H1 (cell line): ENCODE data around the gene ARFRP1. TPM values are rescaled to one million over a fixed set of nuclear protein-coding genes. Genes with fewer than 3 reads are reported as not detected.

Source experiments
- CTCF ChIA-PET: fragments of 300-600 bp; sonication (Branson Sonifier 250); formaldehyde crosslinking; loops from one replicate; lab custom pipeline; 2021; ENCODE audit not compliant: partially characterized antibody; lab: Charles Lee
- POLR2A ChIA-PET: fragments of 300-600 bp; sonication (Branson Sonifier 250); formaldehyde crosslinking; loops from one replicate; lab custom pipeline; 2021; ENCODE audit warnings: inconsistent platforms; ENCODE audit not compliant: partially characterized antibody; lab: Charles Lee
- DNase-seq, 2 experiments: peaks; one replicate each; pipeline versions ENCODE4 v3.0.0 to v3.0.0-alpha.2; 2010 to 2022; ENCODE audit warnings: low spot score in 2 of 2, low read depth in 1 of 2, mixed read lengths in 1 of 2
- FAIRE-seq: peaks from 2 replicates; lab custom pipeline; 2011; peaks lifted over from hg19 to GRCh38; lab: Jason Lieb, UNC
- H2AFZ ChIP-seq: 2 replicates; pipeline ENCODE4 v1.8.1; 2012; ENCODE audit warnings: low read length, inconsistent platforms
- H2AK5ac ChIP-seq: 2 replicates; pipeline ENCODE4 v1.6.1; 2013; ENCODE audit warnings: low read depth, low read length
- H2BK120ac ChIP-seq: replicated peaks from 2 replicates; pipeline ENCODE3; 2013; ENCODE audit warnings: low read depth, low read length, inconsistent platforms
- H2BK12ac ChIP-seq: 2 replicates; pipeline ENCODE4 v1.6.1; 2013; ENCODE audit warnings: low read depth, low read length
- H2BK15ac ChIP-seq: 2 replicates; pipeline ENCODE4 v1.6.1; 2013; ENCODE audit warnings: low read length
- H2BK20ac ChIP-seq: 2 replicates; pipeline ENCODE4 v1.6.1; 2013; ENCODE audit warnings: low read length
- H2BK5ac ChIP-seq: 2 replicates; pipeline ENCODE4 v1.6.1; 2013; ENCODE audit warnings: low read depth, low read length
- H3K14ac ChIP-seq: 2 replicates; pipeline ENCODE4 v1.6.1; 2013; ENCODE audit warnings: inconsistent platforms; ENCODE audit not compliant: insufficient read length
- H3K18ac ChIP-seq: 2 replicates; pipeline ENCODE4 v1.6.1; 2013; ENCODE audit warnings: low read length; ENCODE audit errors: extremely low read depth
- H3K23ac ChIP-seq: 2 replicates; pipeline ENCODE4 v1.6.1; 2013; ENCODE audit warnings: inconsistent platforms; ENCODE audit not compliant: insufficient read length
- H3K23me2 ChIP-seq: 2 replicates; pipeline ENCODE4 v1.6.1; 2013; ENCODE audit warnings: low read depth, low read length
- H3K27ac ChIP-seq: 2 replicates; pipeline ENCODE4 v1.6.1; 2011; ENCODE audit warnings: low read depth, low read length, inconsistent platforms
- H3K27me3 ChIP-seq, 4 experiments: replicated peaks in 1 of 4; 1 replicate in 1 of 4; 2 replicates in 3 of 4; pipeline versions ENCODE4 v1.6.1 to v1.8.1; 2011 to 2013; ENCODE audit warnings: low read length in 3 of 4, mild to moderate bottlenecking in 3 of 4, inconsistent platforms in 2 of 4, mixed read lengths in 2 of 4, moderate library complexity in 1 of 4; ENCODE audit not compliant: control insufficient read depth in 3 of 4, insufficient read depth in 3 of 4; ENCODE audit errors: extremely low read depth in 1 of 4
- H3K36me3 ChIP-seq, 4 experiments: 2 replicates each; pipeline versions ENCODE4 v1.6.1 to v1.8.1; 2011 to 2013; ENCODE audit warnings: mild to moderate bottlenecking in 4 of 4, low read length in 3 of 4, moderate library complexity in 2 of 4, control low read depth in 1 of 4, inconsistent platforms in 1 of 4; ENCODE audit not compliant: insufficient read depth in 4 of 4, control insufficient read depth in 2 of 4
- H3K4ac ChIP-seq: replicated peaks from 2 replicates; pipeline ENCODE3; 2013; ENCODE audit warnings: low read length, low read depth, mixed read lengths, inconsistent platforms; ENCODE audit not compliant: insufficient read length
- H3K4me1 ChIP-seq, 4 experiments: replicated peaks in 1 of 4; 1 replicate in 1 of 4; 2 replicates in 3 of 4; pipeline versions ENCODE4 v1.6.1 to v1.8.1; 2011 to 2013; ENCODE audit warnings: low read length in 3 of 4, inconsistent platforms in 2 of 4, mixed read lengths in 1 of 4; ENCODE audit not compliant: insufficient read depth in 4 of 4, control insufficient read depth in 3 of 4
- H3K4me2 ChIP-seq, 2 experiments: 2 replicates each; pipeline versions ENCODE4 v1.6.1 to v1.8.1; 2011 to 2013; ENCODE audit warnings: low read depth in 2 of 2, low read length in 2 of 2, control low read depth in 1 of 2, inconsistent platforms in 1 of 2, mild to moderate bottlenecking in 1 of 2; ENCODE audit not compliant: insufficient read depth in 1 of 2
- H3K4me3 ChIP-seq, 4 experiments: fragments of 200-600, 300-600 bp in 1 of 4; sonication (generic), shearing (Covaris generic), sonication (Bioruptor Twin) in 1 of 4; 2 replicates each; pipeline versions ENCODE4 v1.5.1 to v1.8.1; 2011 to 2016; ENCODE audit warnings: low read length in 4 of 4, low read depth in 3 of 4, control low read depth in 2 of 4, inconsistent platforms in 2 of 4, mild to moderate bottlenecking in 2 of 4, mixed read lengths in 1 of 4, moderate library complexity in 1 of 4; ENCODE audit not compliant: insufficient read depth in 2 of 4; ENCODE audit errors: extremely low read depth in 1 of 4
- H3K56ac ChIP-seq: replicated peaks from 2 replicates; pipeline ENCODE3; 2013; ENCODE audit warnings: low read depth, mild to moderate bottlenecking, mixed read lengths, low read length, inconsistent platforms; ENCODE audit not compliant: insufficient read length
- H3K79me1 ChIP-seq: 2 replicates; pipeline ENCODE4 v1.6.1; 2013; ENCODE audit warnings: low read depth, low read length, control low read depth
- H3K79me2 ChIP-seq, 2 experiments: 2 replicates each; pipeline versions ENCODE4 v1.6.1 to v1.8.1; 2012 to 2013; ENCODE audit warnings: low read length in 2 of 2, mild to moderate bottlenecking in 2 of 2, inconsistent platforms in 1 of 2; ENCODE audit not compliant: insufficient read depth in 2 of 2, control insufficient read depth in 1 of 2
- H3K9ac ChIP-seq, 4 experiments: replicated peaks in 1 of 4; 1 replicate in 1 of 4; 2 replicates in 3 of 4; pipeline versions ENCODE4 v1.6.1 to v1.8.1; 2011 to 2013; ENCODE audit warnings: low read depth in 3 of 4, low read length in 3 of 4, control low read depth in 2 of 4, mild to moderate bottlenecking in 2 of 4, moderate library complexity in 2 of 4, inconsistent platforms in 1 of 4; ENCODE audit errors: extremely low read depth in 1 of 4
- H3K9me3 ChIP-seq, 2 experiments: 2 replicates each; pipeline versions ENCODE4 v1.6.1 to v1.8.1; 2012 to 2013; ENCODE audit warnings: mild to moderate bottlenecking in 2 of 2, moderate library complexity in 2 of 2, control low read depth in 1 of 2, inconsistent platforms in 1 of 2, low read depth in 1 of 2, low read length in 1 of 2, mixed read lengths in 1 of 2; ENCODE audit not compliant: insufficient read depth in 2 of 2
- H4K20me1 ChIP-seq, 2 experiments: replicated peaks in 1 of 2; 2 replicates each; pipeline versions ENCODE3 to v1.8.1; 2011 to 2013; ENCODE audit warnings: inconsistent platforms in 2 of 2, low read length in 2 of 2, mild to moderate bottlenecking in 1 of 2; ENCODE audit not compliant: insufficient read depth in 2 of 2, control insufficient read depth in 1 of 2
- H4K5ac ChIP-seq: 2 replicates; pipeline ENCODE4 v1.6.1; 2013; ENCODE audit warnings: low read length, low read depth, mixed read lengths, inconsistent platforms; ENCODE audit not compliant: insufficient read length
- H4K8ac ChIP-seq: 2 replicates; pipeline ENCODE4 v1.8.0; 2013; ENCODE audit warnings: mild to moderate bottlenecking, moderate library complexity, low read length, inconsistent platforms; ENCODE audit not compliant: insufficient read depth; ENCODE audit errors: extremely low read depth
- H4K91ac ChIP-seq: replicated peaks from 2 replicates; pipeline ENCODE3; 2013; ENCODE audit warnings: low read length, mixed read lengths, inconsistent platforms; ENCODE audit not compliant: insufficient read length
- ATF2 ChIP-seq: IDR thresholded peaks from 2 replicates; pipeline ENCODE4 v1.6.1; 2012; ENCODE audit warnings: low read length, inconsistent platforms
- BRCA1 ChIP-seq: IDR thresholded peaks from 2 replicates; pipeline ENCODE4 v1.6.1; 2012; ENCODE audit warnings: low read depth, low read length, improper control_type of control experiment
- CBX8 ChIP-seq: fragments of 300-800, 300-1000 bp; sonication (generic); IDR thresholded peaks from 2 replicates; pipeline ENCODE4 v1.7.1; 2016; ENCODE audit warnings: low read depth, low read length, borderline replicate concordance
- CHD1 ChIP-seq: IDR thresholded peaks from 2 replicates; pipeline ENCODE4 v1.6.1; 2012; ENCODE audit warnings: low read depth, low read length, improper control_type of control experiment
- JUN ChIP-seq: IDR thresholded peaks from 2 replicates; pipeline ENCODE4 v1.6.1; 2011; ENCODE audit warnings: low read depth, mild to moderate bottlenecking, improper control_type of control experiment, low read length
- KDM4A ChIP-seq: IDR thresholded peaks from one replicate; pipeline ENCODE4 v1.7.1; 2012; ENCODE audit warnings: low read depth, mild to moderate bottlenecking, moderate library complexity, low read length, inconsistent platforms; ENCODE audit not compliant: severe bottlenecking
- POLR2AphosphoS5 ChIP-seq: IDR thresholded peaks from 2 replicates; pipeline ENCODE4 v1.6.1; 2011; ENCODE audit warnings: low read depth, low read length
- RNF2 ChIP-seq: fragments of 200-900, 300-1000 bp; sonication (generic); IDR thresholded peaks from 2 replicates; pipeline ENCODE4 v1.7.1; 2016; ENCODE audit warnings: borderline replicate concordance, low read depth, mild to moderate bottlenecking, antibody characterized with exemption, low read length; ENCODE audit not compliant: poor library complexity, severe bottlenecking; ENCODE audit errors: missing control alignments
- SIN3A ChIP-seq, 2 experiments: IDR thresholded peaks in 1 of 2; conservative IDR thresholded peaks in 1 of 2; 2 replicates each; pipeline ENCODE4 v1.6.1; 2011 to 2012; ENCODE audit warnings: low read length in 2 of 2, improper control_type of control experiment in 1 of 2, low read depth in 1 of 2, mild to moderate bottlenecking in 1 of 2
- SP1 ChIP-seq: IDR thresholded peaks from 2 replicates; pipeline ENCODE4 v1.6.1; 2011; ENCODE audit warnings: low read depth, low read length
- YY1 ChIP-seq: IDR thresholded peaks from 2 replicates; pipeline ENCODE4 v1.6.1; 2011; ENCODE audit warnings: low read depth, mild to moderate bottlenecking, low read length
- WGBS, 2 experiments: shearing (Covaris generic) in 1 of 2; methylation state at CpG; one replicate each; pipeline versions ENCODE4 v1.1.6 to v1.1.7; 2013 to 2015; ENCODE audit warnings: low lambda C conversion rate in 2 of 2, mixed read lengths in 2 of 2, inconsistent platforms in 1 of 2, low coverage in 1 of 2, missing lambda C conversion rate in 1 of 2; ENCODE audit not compliant: insufficient replicate concordance in 2 of 2, insufficient coverage in 1 of 2, insufficient read length in 1 of 2; ENCODE audit errors: extremely low coverage in 1 of 2, missing lambda C conversion rate in 1 of 2; 5-methylcytosine and 5-hydroxymethylcytosine counted together
- polyA plus RNA-seq, 7 experiments: library from polyadenylated mRNA; depleted of rRNA in 3 of 7; stranded (reverse) in 5 of 7; unstranded in 2 of 7; fragments of >200 nt in 5 of 7; fragments of 200-250 nt in 2 of 7; gene quantifications; 1 replicate in 5 of 7; 2 replicates in 1 of 7; 4 replicates in 1 of 7; pipeline versions ENCODE4 v1.2.1 to v1.2.3, GENCODE V29; 2011 to 2013; ENCODE audit warnings: missing spikeins in 2 of 7, mixed read lengths in 2 of 7
- total RNA-seq: library from RNA; stranded (reverse); fragmentation: NEBNext Ultra II Directional; extraction: Animal tissue kit (Norgen Biotek cat#: 25700); gene quantifications from 2 replicates; pipeline ENCODE4 v1.2.1, GENCODE V29; 2021

The ARFRP1 gene
- total and polyA plus RNA-seq, 2 of the 8 experiments (the other 6 are each of a cell fraction or from before 2014, with no cell fraction given): 12.9 to 22.9 TPM

- Histone ChIP-seq H4K20me1 (peaks cover 0 to 2% of the 10 kb centered on the region in 2 experiments), H3K4me2 (no peak overlapping the region), H3K18ac (no peak overlapping the region), H3K27ac (no peak overlapping the region), H2BK5ac (no peak overlapping the region), H3K4ac (no peak overlapping the region), H3K27me3 (no peaks in the 10 kb centered on the region), H2BK12ac (no peak overlapping the region), H2AK5ac (no peak overlapping the region; the same call in 1 of the 2 replicates), H3K4me3 (no peak overlapping the region), H3K23ac (no peak overlapping the region), H3K56ac (no peak overlapping the region), H2BK20ac (no peak overlapping the region), H3K9me3 (no peaks in the 10 kb centered on the region), H4K91ac (no peak overlapping the region), H3K79me1 (no peaks in the 10 kb centered on the region; the same call in 1 of the 2 replicates), H3K36me3 (no peaks in the 10 kb centered on the region; a peak in 1 of 8 replicates), H4K5ac (no peak overlapping the region), H3K23me2 (no peaks in the 10 kb centered on the region), H2BK120ac (no peak overlapping the region), H3K79me2 (no peaks in the 10 kb centered on the region), H2AFZ (no peak overlapping the region), H4K8ac (peak overlapping the region; percentile 38; the same call in 1 of the 2 replicates), H3K4me1 (peaks cover 0 to 16% (median 4%) of the 10 kb centered on the region in 4 experiments; a peak in 6 of 7 replicates), H2BK15ac (no peak overlapping the region), H3K14ac (no peak overlapping the region), H3K9ac (no peak overlapping the region)
- FAIRE-seq (no peak), DNase-seq (no peak)
- 94% methylated on average over 13 of the region's 13 CpGs; no CpG with 5 or more reads in 1 of the 2 experiments for WGBS, 2 experiments
- POLR2A ChIA-PET: interaction anchor here (1.0 to 2.3 kb wide), 3 partner anchors 9 to 57 kb away, joined by 3 to 5 read pairs (median 3); partner anchors contain the start of gene TNFRSF6B
- CTCF ChIA-PET: interaction anchor here (0.7 to 4.4 kb wide), 5 partner anchors 14 to 220 kb away, joined by 3 to 17 read pairs (median 3); partner anchors contain the start of gene SLC2A4RG
- no peak for TF ChIP-seq CHD1
- TF ChIP-seq POLR2AphosphoS5: no peak
- no peak for TF ChIP-seq JUN
- no peak for TF ChIP-seq YY1
- no peak for TF ChIP-seq SIN3A (conservative IDR thresholded peaks at IDR 0.05 in 1 of 2, IDR thresholded peaks at IDR 0.05 in 1 of 2; ENCODE audit: low read depth in 1 of 2, low read length in 2 of 2)
- TF ChIP-seq RNF2: no peak
- TF ChIP-seq CBX8: no peak
- no peak for TF ChIP-seq BRCA1
- TF ChIP-seq KDM4A: no peak
- TF ChIP-seq ATF2: no peak
- TF ChIP-seq SP1: no peak
Observed at GRCh38 chr20:63753381-63753780, 45.6 kb upstream of the ARFRP1 start.
